Aorta (tissue), 5 donors: ENCODE measurements around the gene ATXN1. TPM values are rescaled to one million over a fixed set of nuclear protein-coding genes. Genes with fewer than 3 reads are reported as not detected.

Source experiments
- ATAC-seq: fragments of 200-7000 bp; cut with Tn5 transposase; one replicate; pipeline ENCODE4 v1.9.1; 2022; ENCODE audit warnings: moderate library complexity; ENCODE audit not compliant: low FRiP score
- DNase-seq, 2 donors: peaks; one replicate each; pipeline ENCODE4 v3.0.0-alpha.2; 2020
- H3K27ac ChIP-seq, 2 donors: one replicate each; pipeline ENCODE4 v1.5.1; 2013; ENCODE audit warnings: low read length in 2 of 2, mild to moderate bottlenecking in 2 of 2, moderate library complexity in 2 of 2, control low read depth in 1 of 2, inconsistent platforms in 1 of 2, low read depth in 1 of 2
- H3K27me3 ChIP-seq, 2 donors: one replicate each; pipeline ENCODE4 v1.6.1; 2013; ENCODE audit warnings: control low read depth in 1 of 2, low read length in 1 of 2, mild to moderate bottlenecking in 1 of 2, moderate library complexity in 1 of 2; ENCODE audit not compliant: insufficient read depth in 2 of 2, control insufficient read depth in 1 of 2
- H3K36me3 ChIP-seq, 2 donors: one replicate each; pipeline ENCODE4 v1.6.1; 2013; ENCODE audit warnings: control low read depth in 1 of 2, low read length in 1 of 2, mild to moderate bottlenecking in 1 of 2; ENCODE audit not compliant: insufficient read depth in 2 of 2, control insufficient read depth in 1 of 2
- H3K4me1 ChIP-seq, 2 donors: one replicate each; pipeline ENCODE4 v1.6.1; 2013; ENCODE audit warnings: low read length in 2 of 2, control low read depth in 1 of 2, mild to moderate bottlenecking in 1 of 2, moderate library complexity in 1 of 2; ENCODE audit not compliant: insufficient read depth in 2 of 2, control insufficient read depth in 1 of 2
- H3K4me3 ChIP-seq, 2 donors: one replicate each; pipeline ENCODE4 v1.5.1; 2013; ENCODE audit warnings: low read length in 2 of 2, control low read depth in 1 of 2, mild to moderate bottlenecking in 1 of 2
- H3K9me3 ChIP-seq: one replicate; pipeline ENCODE4 v1.6.1; 2013; ENCODE audit warnings: mild to moderate bottlenecking, low read length; ENCODE audit not compliant: control insufficient read depth
- WGBS, 2 donors: extraction: QIAGEN DNeasy Blood & Tissue Kit; methylation state at CpG; one replicate each; pipeline ENCODE4 v1.1.7; 2013; 5-methylcytosine and 5-hydroxymethylcytosine counted together
- intact Hi-C, 2 donors: fragments of 100-400 bp; cut with DNase I; formaldehyde crosslinking; loops; one replicate each; pipeline versions ENCODE4 v1.14.2 to v1.15.0; 2022
- polyA plus RNA-seq, 2 donors: library from polyadenylated mRNA; stranded (reverse); fragments of 200-250 nt; gene quantifications; one replicate each; pipeline ENCODE4 v1.2.3, GENCODE V29; 2013
- total RNA-seq, 2 donors: library from RNA; stranded (reverse); fragmentation: NEBNext Ultra II Directional; extraction: Animal tissue kit (Norgen Biotek cat#: 25700); gene quantifications; one replicate each; pipeline ENCODE4 v1.2.1, GENCODE V29; 2021
- donor health status: healthy with polysubstance abuse.
- donor health status: Bipolar disorder and iron deficiency.
- donor health status: DM: no; HTN: no; CAD: no.
- donor health status: DM: no; HTN: no; CAD: no.
- donor health status: DM: yes; HTN: yes; CAD: no.

Gene ATXN1
- total and polyA plus RNA-seq, 4 donors = 11.5 to 85.5 (median 45.8) TPM

GRCh38 chr6:16258709-16259075, 502.6 kb downstream of the ATXN1 start:
- intact Hi-C loops = no loop called here
- Histone ChIP-seq H3K36me3 (peaks cover 0 to 6% of the 10 kb centered on the region in 2 donors), H3K9me3 (no peaks in the 10 kb centered on the region), H3K4me3 (no peak overlapping the region), H3K27ac (peak overlapping the region; percentile 53 to 76), H3K4me1 (peaks cover 0 to 4% of the 10 kb centered on the region in 2 donors), H3K27me3 (no peaks in the 10 kb centered on the region)
- WGBS, 2 donors = 15 to 19% methylated on average over 6 of the region's 6 CpGs
- no peak for DNase-seq
- ATAC-seq = peak; percentile 54

GRCh38 chr6:16257999-16258708, 503.1 kb downstream of the ATXN1 start:
- Histone ChIP-seq H3K27ac (peak overlapping the region; percentile 53 to 82), H3K36me3 (peaks cover 0 to 6% of the 10 kb centered on the region in 2 donors), H3K27me3 (no peaks in the 10 kb centered on the region), H3K4me3 (no peak overlapping the region), H3K4me1 (peaks cover 0 to 4% of the 10 kb centered on the region in 2 donors), H3K9me3 (no peaks in the 10 kb centered on the region)
- intact Hi-C loops = no loop called here
- WGBS, 2 donors = 34 to 40% methylated on average over 7 of the region's 7 CpGs
- ATAC-seq (peak; percentile 76), DNase-seq (no peak)

GRCh38 chr6:16256781-16257180, 504.5 kb downstream of the ATXN1 start:
- Histone ChIP-seq H3K36me3 (peaks cover 3 to 6% of the 10 kb centered on the region in 2 donors), H3K27me3 (no peaks in the 10 kb centered on the region), H3K4me3 (no peak overlapping the region), H3K4me1 (peaks cover 0 to 4% of the 10 kb centered on the region in 2 donors), H3K27ac (no peak overlapping the region), H3K9me3 (no peaks in the 10 kb centered on the region)
- 96 to 97% methylated on average over 2 of the region's 2 CpGs for WGBS, 2 donors
- DNase-seq (no peak), ATAC-seq (no peak)
- intact Hi-C loops = no loop called here

GRCh38 chr6:16254535-16254934, 506.7 kb downstream of the ATXN1 start:
- ATAC-seq = no peak
- Histone ChIP-seq H3K9me3 (no peaks in the 10 kb centered on the region), H3K27me3 (no peaks in the 10 kb centered on the region), H3K36me3 (peaks cover 3 to 8% of the 10 kb centered on the region in 2 donors), H3K4me3 (no peak overlapping the region), H3K27ac (no peak overlapping the region), H3K4me1 (peaks cover 0 to 4% of the 10 kb centered on the region in 2 donors)
- WGBS, 2 donors = 93 to 94% methylated on average over 9 of the region's 9 CpGs
- no peak for DNase-seq
- intact Hi-C loops = no loop called here

- DNase-seq = no peak
- H3K4me1 ChIP-seq = peaks cover 0 to 4% of the 10 kb centered on the region in 2 donors
- H3K27me3 ChIP-seq = no peaks in the 10 kb centered on the region
- intact Hi-C loops = no loop called here
- no peak overlapping the region for H3K27ac ChIP-seq
- WGBS, 2 donors = 92% methylated on average over 10 of the region's 10 CpGs
- no peak overlapping the region for H3K4me3 ChIP-seq
- no peaks in the 10 kb centered on the region for H3K9me3 ChIP-seq
- no peak for ATAC-seq
- H3K36me3 ChIP-seq = peaks cover 3 to 8% of the 10 kb centered on the region in 2 donors
Measured at GRCh38 chr6:16253399-16254144, 507.7 kb downstream of the ATXN1 start.

- Histone ChIP-seq H3K27ac (no peak overlapping the region), H3K9me3 (no peaks in the 10 kb centered on the region), H3K27me3 (no peaks in the 10 kb centered on the region), H3K36me3 (peaks cover 3 to 8% of the 10 kb centered on the region in 2 donors), H3K4me1 (peaks cover 0 to under 1% of the 10 kb centered on the region in 2 donors), H3K4me3 (no peak overlapping the region)
- 49 to 56% methylated on average over 2 of the region's 2 CpGs for WGBS, 2 donors
- DNase-seq (no peak), ATAC-seq (no peak)
- intact Hi-C loops = no loop called here
Measured at GRCh38 chr6:16252686-16253299, 508.5 kb downstream of the ATXN1 start.

GRCh38 chr6:16251706-16252105, 509.6 kb downstream of the ATXN1 start:
- Histone ChIP-seq H3K36me3 (peaks cover 3 to 4% of the 10 kb centered on the region in 2 donors), H3K4me3 (no peak overlapping the region), H3K9me3 (no peaks in the 10 kb centered on the region), H3K27ac (no peak overlapping the region), H3K27me3 (no peaks in the 10 kb centered on the region), H3K4me1 (no peaks in the 10 kb centered on the region)
- 96 to 98% methylated on average over 2 of the region's 2 CpGs for WGBS, 2 donors
- DNase-seq (no peak), ATAC-seq (no peak)
- intact Hi-C loops = no loop called here

GRCh38 chr6:16249971-16250370, 511.3 kb downstream of the ATXN1 start:
- peaks cover 0 to 4% of the 10 kb centered on the region in 2 donors for H3K4me1 ChIP-seq
- no peak for ATAC-seq
- WGBS, 2 donors = 97 to 100% methylated on average over 1 of the region's 1 CpG

More at GRCh38 chr6:16249971-16250370, 511.3 kb downstream of the ATXN1 start:
- no peaks in the 10 kb centered on the region for H3K9me3 ChIP-seq
- H3K4me3 ChIP-seq = no peak overlapping the region
- H3K27ac ChIP-seq = no peak overlapping the region
- no peak for DNase-seq
- no peaks in the 10 kb centered on the region for H3K27me3 ChIP-seq
- intact Hi-C loops = loop anchor here in 1 of 2 donors (10.0 kb wide), 1 partner anchor 65 kb away; no protein-coding TSS in a partner anchor
- peaks cover 2 to 3% of the 10 kb centered on the region in 2 donors for H3K36me3 ChIP-seq
